SK-N-SH treated with all-trans-retinoic acid at 6 μM for 48 hours (cell line): ENCODE data around the gene CENPP.

Experiments
- ARNTL ChIP-seq: fragments of 450-650 bp; formaldehyde crosslinking; IDR thresholded peaks from 2 replicates; pipeline ENCODE4 v1.5.0; 2020; ENCODE audit warnings: low read depth, mild to moderate bottlenecking, moderate library complexity, borderline replicate concordance
- BACH2 ChIP-seq: fragments of 250-450 bp; sonication (Bioruptor Pico); IDR thresholded peaks from 2 replicates; pipeline ENCODE4 v1.9.0; 2021; ENCODE audit warnings: mild to moderate bottlenecking, borderline replicate concordance
- CSDC2 ChIP-seq: fragments of 250-450 bp; sonication (Bioruptor Pico); IDR thresholded peaks from 2 replicates; pipeline ENCODE4 v1.5.0; 2020; ENCODE audit warnings: mild to moderate bottlenecking, moderate library complexity
- ESRRG ChIP-seq: fragments of 250-450 bp; sonication (Bioruptor Pico); IDR thresholded peaks from 2 replicates; pipeline ENCODE4 v1.6.1; 2021; ENCODE audit warnings: mild to moderate bottlenecking
- PATZ1 ChIP-seq: fragments of 250-450 bp; sonication (Bioruptor Pico); IDR thresholded peaks from 2 replicates; pipeline ENCODE4 v1.8.0; 2020; ENCODE audit warnings: mild to moderate bottlenecking, moderate library complexity, borderline replicate concordance
- POU6F1 ChIP-seq: fragments of 250-450 bp; sonication (Bioruptor Pico); IDR thresholded peaks from 2 replicates; pipeline ENCODE4 v1.8.0; 2021; ENCODE audit warnings: low read depth, mild to moderate bottlenecking, moderate library complexity, borderline replicate concordance
- TCF4 ChIP-seq: fragments of 250-450 bp; sonication (Bioruptor Pico); IDR thresholded peaks from 2 replicates; pipeline ENCODE4 v1.8.0; 2021; ENCODE audit warnings: mild to moderate bottlenecking, moderate library complexity, borderline replicate concordance
- ZC3H10 ChIP-seq: fragments of 250-450 bp; sonication (Bioruptor Pico); IDR thresholded peaks from 2 replicates; pipeline ENCODE4 v1.5.1; 2021; ENCODE audit warnings: mild to moderate bottlenecking, moderate library complexity
- ZFP3 ChIP-seq: fragments of 250-450 bp; sonication (Bioruptor Pico); IDR thresholded peaks from 2 replicates; pipeline ENCODE4 v1.5.0; 2020; ENCODE audit warnings: mild to moderate bottlenecking, moderate library complexity
- ZFP30 ChIP-seq: fragments of 450-650 bp; formaldehyde crosslinking; IDR thresholded peaks from 2 replicates; pipeline ENCODE4 v1.5.0; 2022; ENCODE audit warnings: mild to moderate bottlenecking, moderate library complexity
- ZNF565 ChIP-seq: fragments of 450-650 bp; formaldehyde crosslinking; conservative IDR thresholded peaks from 2 replicates; pipeline ENCODE4 v1.5.0; 2020; ENCODE audit warnings: low read depth, mild to moderate bottlenecking, moderate library complexity
- ZNF70 ChIP-seq: fragments of 450-650 bp; formaldehyde crosslinking; IDR thresholded peaks from 2 replicates; pipeline ENCODE4 v1.5.0; 2020; ENCODE audit warnings: mild to moderate bottlenecking, moderate library complexity
- ZNF8 ChIP-seq: fragments of 450-650 bp; formaldehyde crosslinking; IDR thresholded peaks from 2 replicates; pipeline ENCODE4 v1.5.0; 2020; ENCODE audit warnings: mild to moderate bottlenecking, moderate library complexity

- TF ChIP-seq TCF4 (CRISPR knock-in tag): no peak
- no peak for TF ChIP-seq ZNF8 (CRISPR knock-in tag)
- no peak for TF ChIP-seq CSDC2
- no peak for TF ChIP-seq ARNTL (CRISPR knock-in tag)
- no peak for TF ChIP-seq ZC3H10 (CRISPR knock-in tag)
- no peak for TF ChIP-seq ZFP30 (CRISPR knock-in tag)
- no peak for TF ChIP-seq BACH2 (CRISPR knock-in tag)
- no peak for TF ChIP-seq PATZ1 (CRISPR knock-in tag)
- no peak for TF ChIP-seq ZNF70
- TF ChIP-seq ZFP3 (CRISPR knock-in tag): no peak
- TF ChIP-seq ZNF565 (CRISPR knock-in tag): no peak
- TF ChIP-seq ESRRG (CRISPR knock-in tag): no peak
- no peak for TF ChIP-seq POU6F1
Observed at GRCh38 chr9:92660266-92660665, 334.5 kb downstream of the CENPP start.
